Lower leg skin (tissue), 4 donors: ENCODE measurements around the gene MED14. TPM values are rescaled to one million over a fixed set of nuclear protein-coding genes. Genes with fewer than 3 reads are reported as not detected.

Experiments used
- DNase-seq, 2 donors: peaks; one replicate each; pipeline ENCODE4 v3.0.0-alpha.2; 2019; ENCODE audit warnings: low spot score in 2 of 2
- H3K4me3 ChIP-seq: fragments of 200-600 bp; sonication (generic); 2 replicates; pipeline ENCODE4 v1.5.1; 2017; ENCODE audit warnings: mild to moderate bottlenecking, low read depth; ENCODE audit not compliant: poor library complexity, severe bottlenecking
- POLR2A ChIP-seq, 2 donors: fragments of 450-650 bp; IDR thresholded peaks; one replicate each; pipeline ENCODE4 v1.6.1; 2016 to 2017; ENCODE audit warnings: antibody characterized with exemption in 2 of 2, mild to moderate bottlenecking in 1 of 2, moderate library complexity in 1 of 2
- WGBS, 2 donors: methylation state at CpG; one replicate each; pipeline ENCODE4 v1.1.5; 2018; 5-methylcytosine and 5-hydroxymethylcytosine counted together
- intact Hi-C: fragments of 100-400 bp; cut with DNase I; formaldehyde crosslinking; loops from one replicate; pipeline ENCODE4 v1.15.0; 2023; ENCODE audit warnings: low total_unique reads
- total RNA-seq, 4 donors: library from RNA; depleted of rRNA; stranded (reverse); fragments of >200 nt; gene quantifications; one replicate each; pipeline ENCODE4 v1.1.0, GENCODE V29; 2016
- TF ChIP-seq, protein P1 (sequence below), 3 donors: fragments of 450-650 bp; IDR thresholded peaks; one replicate each; pipeline ENCODE4 v1.5.1; 2016; ENCODE audit warnings: antibody characterized with exemption in 3 of 3, mild to moderate bottlenecking in 3 of 3, moderate library complexity in 2 of 3

MED14 gene
- total RNA-seq, 4 donors from 2014 or later = 27.4 to 36.8 (median 35.0) TPM

DNA sequence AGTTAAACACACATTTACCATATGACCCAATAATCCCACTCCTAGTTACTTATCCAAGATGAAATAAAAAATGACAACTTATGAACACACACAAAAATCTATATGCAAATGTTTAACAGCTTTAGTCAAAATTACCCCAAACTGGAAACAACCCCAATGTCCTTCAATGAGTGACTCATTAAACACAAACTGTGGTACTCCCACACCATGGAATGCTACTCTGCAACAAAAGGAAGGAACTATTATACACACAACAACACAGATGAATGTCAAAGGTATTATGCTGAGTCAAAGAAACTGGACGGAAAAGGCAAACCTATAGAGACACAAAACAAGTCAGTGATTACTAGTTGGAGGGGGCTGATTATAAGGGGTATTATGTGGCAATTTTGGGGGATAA lies 40.5 kb downstream of the MED14 start:
- no peak overlapping the region for H3K4me3 ChIP-seq
- 88 to 100% methylated on average over 1 of the region's 1 CpG for WGBS, 2 donors
- DNase-seq = no peak
- intact Hi-C loops = no loop called here
- TF ChIP-seq, protein P1, sequence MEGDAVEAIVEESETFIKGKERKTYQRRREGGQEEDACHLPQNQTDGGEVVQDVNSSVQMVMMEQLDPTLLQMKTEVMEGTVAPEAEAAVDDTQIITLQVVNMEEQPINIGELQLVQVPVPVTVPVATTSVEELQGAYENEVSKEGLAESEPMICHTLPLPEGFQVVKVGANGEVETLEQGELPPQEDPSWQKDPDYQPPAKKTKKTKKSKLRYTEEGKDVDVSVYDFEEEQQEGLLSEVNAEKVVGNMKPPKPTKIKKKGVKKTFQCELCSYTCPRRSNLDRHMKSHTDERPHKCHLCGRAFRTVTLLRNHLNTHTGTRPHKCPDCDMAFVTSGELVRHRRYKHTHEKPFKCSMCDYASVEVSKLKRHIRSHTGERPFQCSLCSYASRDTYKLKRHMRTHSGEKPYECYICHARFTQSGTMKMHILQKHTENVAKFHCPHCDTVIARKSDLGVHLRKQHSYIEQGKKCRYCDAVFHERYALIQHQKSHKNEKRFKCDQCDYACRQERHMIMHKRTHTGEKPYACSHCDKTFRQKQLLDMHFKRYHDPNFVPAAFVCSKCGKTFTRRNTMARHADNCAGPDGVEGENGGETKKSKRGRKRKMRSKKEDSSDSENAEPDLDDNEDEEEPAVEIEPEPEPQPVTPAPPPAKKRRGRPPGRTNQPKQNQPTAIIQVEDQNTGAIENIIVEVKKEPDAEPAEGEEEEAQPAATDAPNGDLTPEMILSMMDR (IDR thresholded peaks at IDR 0.05) = no peak
- TF ChIP-seq POLR2A (IDR thresholded peaks at IDR 0.05) = no peak

DNA sequence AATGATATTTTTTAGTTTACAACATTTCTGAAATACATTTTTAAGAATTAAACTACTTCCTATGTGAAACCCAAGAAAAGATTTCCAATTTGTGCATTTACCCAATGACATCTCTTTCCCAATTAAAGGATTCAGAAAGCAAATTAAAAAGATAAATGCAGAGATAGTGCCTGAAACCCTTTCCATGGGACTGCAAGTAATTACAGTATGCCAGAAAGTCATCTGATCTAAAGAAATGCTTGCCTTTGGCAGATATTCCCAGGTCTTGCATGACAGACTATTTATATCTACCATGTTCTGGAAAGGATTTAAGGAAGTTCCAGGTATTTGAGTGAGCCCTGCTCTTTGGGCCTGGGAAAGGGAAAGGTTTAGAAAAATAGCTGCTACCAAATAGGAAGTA lies 46.4 kb downstream of the MED14 start:
- TF ChIP-seq POLR2A (IDR thresholded peaks at IDR 0.05) = no peak
- TF ChIP-seq, protein P1 (IDR thresholded peaks at IDR 0.05) = no peak
- no peak for DNase-seq
- intact Hi-C loops = no loop called here
- no peak overlapping the region for H3K4me3 ChIP-seq

DNA sequence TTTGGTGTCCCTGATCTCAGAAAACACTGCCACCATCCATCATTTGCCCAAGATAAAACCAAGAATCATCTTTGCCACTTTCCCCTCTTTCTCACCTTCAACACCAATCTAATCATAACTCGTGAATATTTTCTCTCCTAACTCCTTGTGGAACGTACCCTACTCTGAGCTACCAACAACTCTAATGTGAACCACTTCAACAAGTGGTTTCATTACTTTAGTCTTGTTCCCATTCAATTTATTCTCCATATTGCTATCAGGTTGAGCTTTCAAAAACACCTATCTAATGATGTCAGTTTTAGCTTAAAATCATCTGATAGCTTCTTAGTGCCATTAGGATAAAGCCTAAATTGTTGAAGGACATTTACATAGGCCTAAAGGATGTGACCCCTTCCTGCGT lies 48.2 kb downstream of the MED14 start:
- TF ChIP-seq POLR2A (IDR thresholded peaks at IDR 0.05) = no peak
- TF ChIP-seq, protein P1 (IDR thresholded peaks at IDR 0.05) = no peak
- intact Hi-C loops = no loop called here
- no peak overlapping the region for H3K4me3 ChIP-seq
- DNase-seq = no peak
- 93 to 95% methylated on average over 3 of the region's 3 CpGs for WGBS, 2 donors

DNA sequence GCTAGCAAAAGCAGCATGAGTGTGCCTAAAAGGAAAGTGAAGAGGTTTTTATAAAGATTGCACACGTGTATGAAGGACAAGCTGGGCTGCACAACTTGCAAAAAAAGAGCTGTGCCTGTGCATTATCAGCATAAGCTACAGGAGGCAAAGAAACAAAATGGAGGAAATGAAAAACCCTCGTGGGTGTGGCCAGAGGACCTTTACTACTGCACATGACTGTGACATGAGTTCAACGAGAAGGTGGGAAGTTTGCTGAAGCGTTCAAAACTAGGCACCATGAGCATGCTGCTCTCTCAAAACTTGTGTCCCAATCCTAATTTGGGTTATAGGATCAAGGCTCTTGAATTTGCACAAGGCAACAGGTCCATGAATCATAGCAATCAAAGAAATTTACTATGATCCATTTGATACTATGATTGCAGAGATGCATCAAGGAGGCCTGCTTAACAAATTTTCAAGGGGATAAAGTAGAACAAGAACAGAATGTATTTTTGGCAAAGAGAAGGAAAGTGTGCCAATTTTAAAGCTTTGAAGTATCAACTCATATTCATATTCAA lies 49.9 kb downstream of the MED14 start:
- no peak for DNase-seq
- WGBS, 2 donors = 54 to 67% methylated on average over 4 of the region's 4 CpGs
- no peak for TF ChIP-seq POLR2A (IDR thresholded peaks at IDR 0.05)
- TF ChIP-seq, protein P1 (IDR thresholded peaks at IDR 0.05) = no peak
- H3K4me3 ChIP-seq = no peak overlapping the region
- intact Hi-C loops = no loop called here

DNA sequence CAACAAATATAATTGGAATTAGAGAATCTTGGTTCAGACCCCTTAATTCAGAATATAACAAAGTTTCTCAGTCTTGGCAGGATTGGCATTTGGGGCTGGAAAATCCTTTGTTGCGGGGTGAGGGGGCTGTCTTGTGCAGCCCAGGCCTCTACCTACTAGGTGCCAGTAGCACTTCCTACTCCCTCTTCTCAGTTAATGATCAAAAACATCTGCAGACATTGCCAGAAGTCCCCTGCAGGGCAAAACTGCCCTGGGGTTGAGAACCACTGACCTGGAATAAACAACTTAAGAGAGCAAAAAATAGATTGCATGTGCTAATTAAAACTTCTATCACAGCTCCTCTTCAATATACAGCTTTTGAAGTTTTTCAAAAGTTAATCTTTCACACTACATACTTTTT lies 51.2 kb downstream of the MED14 start:
- WGBS, 2 donors = 96 to 100% methylated on average over 1 of the region's 1 CpG
- no peak for TF ChIP-seq POLR2A (IDR thresholded peaks at IDR 0.05)
- TF ChIP-seq, protein P1 (IDR thresholded peaks at IDR 0.05) = no peak
- DNase-seq = no peak
- no peak overlapping the region for H3K4me3 ChIP-seq
- intact Hi-C loops = no loop called here

DNA sequence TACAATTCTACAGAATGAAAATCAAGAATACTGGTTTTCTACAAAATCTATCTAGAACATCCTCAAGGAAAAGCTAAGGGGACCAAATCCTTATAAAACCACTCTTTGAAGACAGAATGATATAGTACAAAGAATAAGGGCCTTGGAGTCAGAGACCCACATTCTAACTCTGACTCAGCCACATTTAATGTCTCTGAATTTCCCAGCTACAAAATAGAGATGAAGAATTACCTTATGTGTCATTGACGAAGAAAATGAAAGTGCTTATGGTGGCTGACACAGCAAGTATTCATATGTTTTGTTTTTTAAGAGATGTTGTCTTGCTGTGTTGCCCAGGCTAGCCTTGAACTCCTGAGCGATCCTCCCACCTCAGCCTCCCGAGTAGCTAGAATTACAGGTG lies 52.1 kb downstream of the MED14 start:
- TF ChIP-seq, protein P1 (IDR thresholded peaks at IDR 0.05) = no peak
- TF ChIP-seq POLR2A (IDR thresholded peaks at IDR 0.05) = no peak
- DNase-seq = no peak
- WGBS, 2 donors = 91 to 97% methylated on average over 3 of the region's 3 CpGs
- intact Hi-C loops = no loop called here
- no peak overlapping the region for H3K4me3 ChIP-seq
